Measurements from ENCODE around the gene ZFYVE28.

ZFYVE28 gene

DNA sequence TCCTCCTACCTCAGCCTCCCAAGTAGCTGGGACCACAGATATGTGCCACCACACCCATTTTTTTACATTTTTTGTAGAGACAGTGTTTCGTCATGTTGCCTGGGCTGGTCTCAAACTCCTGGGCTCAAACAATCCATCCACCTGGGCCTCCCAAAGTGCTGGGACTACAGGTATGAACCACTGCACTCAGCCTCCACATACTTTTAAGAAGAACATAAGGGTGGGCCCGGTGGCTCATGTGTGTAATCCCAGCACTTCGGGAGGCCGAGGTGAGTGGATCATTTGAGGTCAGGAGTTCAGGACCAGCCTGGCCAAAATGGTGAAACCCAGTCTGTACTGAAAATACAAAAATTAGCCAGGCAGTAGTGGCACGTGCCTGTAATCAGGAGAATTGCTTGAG, 105.1 kb downstream of the ZFYVE28 start:
- TF ChIP-seq GATA3 (IDR thresholded peaks at IDR 0.05; ENCODE audit: low read depth, low read length) = no peak
- no peak for TF ChIP-seq GATA2 (IDR thresholded peaks at IDR 0.05; ENCODE audit: low read depth, low read length)

DNA sequence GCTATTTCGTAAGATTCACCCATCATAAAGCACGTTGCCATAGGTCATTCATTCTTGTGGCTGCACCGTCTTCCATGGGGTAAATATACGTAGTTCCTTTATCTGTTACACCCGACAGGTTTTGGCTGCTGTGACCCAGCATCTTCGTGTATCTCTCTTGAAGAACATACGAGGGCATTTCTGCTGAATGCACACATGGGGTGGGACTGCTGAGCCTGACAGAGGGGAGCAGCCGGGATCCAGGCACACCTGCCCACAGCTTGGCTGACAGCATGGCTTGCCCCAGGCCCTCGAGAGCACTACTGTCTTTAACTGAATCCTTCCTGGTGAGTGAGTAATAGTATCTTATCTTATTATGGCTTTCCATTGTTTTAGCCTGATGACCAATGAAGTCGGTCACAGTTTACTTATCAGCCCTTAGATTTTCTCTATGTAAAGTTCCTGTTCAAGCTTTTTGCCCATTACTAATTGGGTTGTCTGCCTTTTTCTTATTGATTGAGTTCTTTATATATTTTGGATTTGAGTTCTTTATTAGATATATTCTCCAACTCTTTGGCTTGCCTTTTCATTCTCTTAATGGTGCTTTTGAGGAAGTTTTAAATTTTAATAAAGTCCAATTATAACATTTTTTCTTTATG, 111.6 kb downstream of the ZFYVE28 start:
- TF ChIP-seq GATA3 (IDR thresholded peaks at IDR 0.05; ENCODE audit: low read depth, low read length) (no peak), GATA2 (IDR thresholded peaks at IDR 0.05; ENCODE audit: low read depth, low read length) (no peak)

DNA sequence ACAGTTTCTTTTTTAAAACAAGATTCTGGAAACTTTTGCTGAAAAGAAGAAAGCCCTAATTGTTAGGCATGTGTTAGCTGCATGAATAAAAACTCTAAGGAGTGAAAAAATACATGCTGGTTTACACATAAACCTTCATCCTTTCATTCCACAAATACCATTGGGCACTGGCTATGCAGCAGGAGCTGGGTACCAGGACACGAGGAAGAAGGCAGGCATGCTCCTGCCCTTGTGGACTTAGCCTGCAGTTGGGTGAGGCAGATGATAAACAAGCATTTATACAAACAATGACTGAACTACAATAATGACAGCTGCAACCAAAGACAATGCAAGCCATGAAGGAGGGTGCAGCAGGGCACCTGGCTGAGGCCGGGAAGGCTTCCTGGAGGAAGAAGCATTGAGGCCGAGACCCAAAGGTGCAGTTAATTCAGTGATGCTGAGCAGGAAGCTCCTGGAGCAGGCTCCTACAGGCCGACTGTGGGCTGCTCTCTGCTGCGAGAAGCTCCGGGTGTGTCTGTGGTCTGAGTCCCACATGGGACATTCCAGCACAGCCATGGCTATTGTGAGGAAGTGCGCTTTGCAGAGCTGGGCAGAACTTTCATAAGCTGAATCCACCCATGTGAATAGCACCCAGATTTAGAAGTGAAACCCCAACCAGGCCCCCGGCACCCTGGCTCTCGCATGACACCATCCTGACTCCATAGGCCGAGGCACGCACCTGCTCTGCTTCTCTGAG, 112.5 kb downstream of the ZFYVE28 start:
- TF ChIP-seq GATA3 (IDR thresholded peaks at IDR 0.05; ENCODE audit: low read depth, low read length) = no peak
- no peak for TF ChIP-seq GATA2 (IDR thresholded peaks at IDR 0.05; ENCODE audit: low read depth, low read length)

DNA sequence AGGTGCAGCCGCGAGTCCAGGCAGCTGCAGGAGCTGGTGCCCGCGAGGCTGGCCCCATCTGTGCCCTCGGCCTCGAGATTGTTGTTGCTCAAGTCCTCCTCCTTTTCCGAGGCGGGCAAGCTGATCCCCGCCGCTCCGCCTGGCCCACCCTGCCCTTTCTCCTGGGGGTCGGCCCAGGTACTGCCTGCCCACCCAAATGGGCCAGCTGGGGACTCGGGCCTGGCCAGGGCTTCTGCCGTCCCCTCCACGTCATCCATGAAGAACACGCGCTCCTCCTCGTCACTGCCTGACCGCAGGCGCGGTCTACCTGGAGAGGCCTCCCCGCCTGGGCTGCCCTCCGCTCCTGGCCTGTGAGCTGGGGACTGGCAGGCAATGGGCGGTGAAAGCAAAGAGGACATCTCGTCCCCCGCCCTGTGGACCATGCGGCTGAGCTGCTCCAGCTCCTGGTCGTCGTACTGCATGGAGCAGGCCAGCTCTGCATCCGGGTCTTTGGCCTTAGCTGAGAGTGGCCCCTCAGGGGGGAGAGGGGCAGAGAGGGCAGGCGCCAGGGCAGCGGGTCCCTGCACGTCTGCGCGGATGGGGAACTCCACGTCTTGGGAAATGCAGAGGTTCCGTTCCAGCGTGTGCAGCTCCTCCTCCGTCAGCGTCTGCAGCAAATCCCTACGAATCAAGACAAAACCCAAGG, 113.4 kb downstream of the ZFYVE28 start:
- TF ChIP-seq GATA2 (IDR thresholded peaks at IDR 0.05; ENCODE audit: low read depth, low read length) = no peak
- TF ChIP-seq GATA3 (IDR thresholded peaks at IDR 0.05; ENCODE audit: low read depth, low read length) = no peak

DNA sequence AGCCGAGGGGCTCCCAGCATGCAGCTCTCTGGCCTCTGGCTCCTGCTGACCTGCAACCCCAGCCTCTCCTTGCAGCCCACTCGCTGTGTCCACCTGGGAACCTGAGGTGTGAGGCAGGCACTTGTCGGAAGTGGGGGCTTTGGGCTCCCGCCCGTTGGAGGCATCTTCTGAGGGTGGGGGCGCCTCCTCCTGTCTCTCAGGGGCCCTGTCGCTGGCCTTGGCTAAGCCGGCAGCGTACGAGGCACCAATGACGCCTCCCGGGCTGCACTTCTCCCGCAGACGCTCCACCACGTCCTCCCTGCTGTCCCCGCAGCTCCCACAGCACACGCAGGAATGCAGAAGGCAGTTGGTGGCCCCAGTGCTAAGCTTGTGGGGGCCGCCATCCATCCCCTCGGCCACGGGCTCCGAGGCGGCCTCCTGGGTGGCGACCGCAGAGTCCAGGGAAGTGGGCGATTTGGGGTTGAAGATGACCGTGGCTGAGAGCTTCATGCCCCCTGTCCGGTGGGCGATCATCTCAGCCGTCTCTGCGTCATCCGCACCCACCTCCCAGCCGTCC, 114.0 kb downstream of the ZFYVE28 start:
- TF ChIP-seq GATA3 (IDR thresholded peaks at IDR 0.05; ENCODE audit: low read depth, low read length) (no peak), GATA2 (IDR thresholded peaks at IDR 0.05; ENCODE audit: low read depth, low read length) (no peak)

DNA sequence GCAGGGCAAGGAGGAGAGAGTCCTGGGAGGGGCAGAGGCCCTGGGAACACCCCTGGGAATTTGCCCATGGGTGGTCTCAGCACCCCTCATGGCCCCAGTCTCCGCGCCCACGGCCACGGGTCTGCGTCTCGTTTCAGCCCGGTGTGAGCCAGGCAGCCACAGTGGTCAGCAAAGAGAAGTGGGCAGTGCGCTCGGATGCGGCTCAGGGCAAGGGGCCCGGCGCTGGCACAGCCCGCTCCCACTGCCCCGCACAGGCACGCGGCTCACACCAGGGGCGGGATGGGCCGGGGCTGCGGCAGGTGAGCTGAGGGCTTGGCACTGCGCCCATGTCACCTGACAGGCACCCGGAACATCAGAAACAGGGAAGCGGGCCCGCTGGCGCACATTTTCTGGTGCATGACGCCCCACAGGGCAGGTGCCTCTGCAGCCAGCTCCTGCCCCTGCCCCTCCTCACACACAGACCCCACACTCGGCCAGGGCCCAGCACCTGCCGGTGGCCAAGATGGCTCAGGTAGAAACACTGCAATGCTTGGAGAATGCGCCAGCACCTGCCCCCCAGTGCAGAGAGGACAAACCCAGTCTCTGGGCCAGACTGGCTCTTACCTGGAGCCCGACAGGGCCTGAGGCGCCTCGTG, 114.6 kb downstream of the ZFYVE28 start:
- TF ChIP-seq GATA3 (IDR thresholded peaks at IDR 0.05; ENCODE audit: low read depth, low read length) = no peak
- TF ChIP-seq GATA2 (IDR thresholded peaks at IDR 0.05; ENCODE audit: low read depth, low read length) = no peak

DNA sequence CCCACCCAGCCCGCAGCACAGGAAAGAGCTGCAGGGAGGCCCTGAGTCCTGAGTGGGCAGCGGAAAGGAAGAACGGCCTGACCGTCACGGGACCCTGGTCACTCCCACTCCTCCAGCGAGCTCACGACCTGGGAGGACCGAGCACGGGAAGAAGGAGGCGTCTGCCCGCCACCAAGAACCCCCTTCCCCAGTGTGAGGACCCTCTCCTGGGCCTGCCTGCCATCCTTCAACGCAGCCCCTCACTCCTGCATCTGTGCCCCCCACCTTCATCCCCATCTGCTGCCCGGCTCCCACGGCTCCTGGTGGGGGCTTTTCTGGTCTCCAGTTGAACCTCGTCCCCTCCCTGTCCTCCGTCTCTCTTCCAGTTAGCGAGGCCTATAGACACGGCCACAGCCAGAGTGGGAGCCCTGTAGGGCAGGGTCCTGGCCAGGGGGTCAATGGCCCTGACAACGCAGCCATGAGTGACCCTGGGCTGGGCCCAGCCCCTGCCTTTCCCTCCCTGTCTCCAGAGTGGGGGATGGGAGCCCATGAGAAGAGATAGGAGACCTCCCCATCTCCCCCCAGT, 115.2 kb downstream of the ZFYVE28 start:
- TF ChIP-seq GATA3 (IDR thresholded peaks at IDR 0.05; ENCODE audit: low read depth, low read length) (no peak), GATA2 (IDR thresholded peaks at IDR 0.05; ENCODE audit: low read depth, low read length) (no peak)

DNA sequence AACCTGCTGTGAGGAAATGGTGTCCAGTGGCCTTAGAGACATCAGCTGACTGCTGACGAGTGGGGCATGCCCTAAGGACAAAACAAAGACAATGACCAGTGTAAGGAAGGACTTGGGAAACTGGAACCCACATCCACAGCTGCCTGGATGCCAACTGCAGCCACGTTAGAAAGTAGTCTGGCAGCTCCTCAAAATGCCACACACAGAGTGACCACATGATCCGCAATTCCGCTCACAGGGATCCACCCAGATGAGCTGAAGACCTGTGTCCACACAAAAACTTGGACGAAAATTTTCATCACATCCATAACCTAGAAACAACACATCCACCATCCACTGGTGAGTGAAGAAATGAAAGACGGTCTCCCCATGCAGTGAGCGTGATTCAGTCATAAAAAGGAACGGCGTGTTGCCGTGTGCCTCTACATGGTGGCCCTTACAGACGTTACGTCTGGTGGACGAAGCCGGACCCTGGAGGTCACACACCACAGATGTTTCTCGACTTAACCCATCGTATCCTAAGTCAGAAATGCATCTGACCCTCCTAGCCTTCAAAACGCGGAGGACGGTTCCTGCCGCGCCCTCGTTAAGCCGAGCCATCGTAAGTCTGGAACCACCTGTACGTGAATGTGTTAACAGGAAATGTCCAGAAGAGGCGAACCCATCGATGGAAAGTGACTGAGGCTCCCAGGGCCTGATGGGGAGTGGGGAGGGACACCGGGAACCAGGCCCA, 115.9 kb downstream of the ZFYVE28 start:
- no peak for TF ChIP-seq GATA3 (IDR thresholded peaks at IDR 0.05; ENCODE audit: low read depth, low read length)
- no peak for TF ChIP-seq GATA2 (IDR thresholded peaks at IDR 0.05; ENCODE audit: low read depth, low read length)

DNA sequence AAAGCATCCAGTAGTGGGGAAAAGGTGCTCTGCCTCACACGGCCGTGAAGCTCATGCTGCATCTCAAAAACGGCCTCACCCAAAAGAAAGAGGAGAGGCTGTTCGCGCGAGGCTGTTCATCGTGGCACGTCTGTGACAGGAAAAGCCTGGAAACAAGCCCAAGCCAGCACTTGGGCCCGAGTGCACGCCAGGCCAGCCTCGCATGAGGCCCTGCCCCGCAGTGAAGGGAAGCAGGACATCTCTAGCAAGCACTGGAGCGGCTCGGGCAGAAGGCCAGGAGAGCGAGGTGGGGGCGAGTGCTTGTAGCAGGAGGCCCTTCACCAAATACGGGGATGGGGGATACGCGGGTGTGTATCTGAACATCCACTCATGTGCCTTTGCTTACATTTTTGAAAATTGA, 116.6 kb downstream of the ZFYVE28 start:
- TF ChIP-seq GATA2 (IDR thresholded peaks at IDR 0.05; ENCODE audit: low read depth, low read length) = no peak
- no peak for TF ChIP-seq GATA3 (IDR thresholded peaks at IDR 0.05; ENCODE audit: low read depth, low read length)

DNA sequence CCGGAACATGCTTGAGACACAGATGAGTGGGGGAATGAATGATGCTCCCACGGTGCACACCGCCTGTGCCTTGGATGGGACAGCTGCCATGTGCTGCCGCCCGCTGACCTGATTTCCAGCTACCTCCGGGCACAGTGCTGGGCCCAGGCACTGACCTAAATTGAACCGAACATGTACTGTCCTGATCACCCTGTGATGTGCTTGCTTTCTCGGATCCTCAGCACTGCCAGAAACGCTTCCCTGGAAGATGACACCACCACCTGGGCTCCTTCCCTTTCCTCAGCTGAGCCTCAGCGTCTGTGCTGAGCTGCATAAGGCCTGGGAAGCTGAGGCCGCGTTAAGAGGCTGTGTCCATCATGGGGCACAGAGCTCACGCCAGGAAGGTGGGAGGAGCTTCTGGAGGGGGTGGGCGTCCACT, 117.2 kb downstream of the ZFYVE28 start:
- TF ChIP-seq GATA3 (IDR thresholded peaks at IDR 0.05; ENCODE audit: low read depth, low read length) (no peak), GATA2 (IDR thresholded peaks at IDR 0.05; ENCODE audit: low read depth, low read length) (no peak)

DNA sequence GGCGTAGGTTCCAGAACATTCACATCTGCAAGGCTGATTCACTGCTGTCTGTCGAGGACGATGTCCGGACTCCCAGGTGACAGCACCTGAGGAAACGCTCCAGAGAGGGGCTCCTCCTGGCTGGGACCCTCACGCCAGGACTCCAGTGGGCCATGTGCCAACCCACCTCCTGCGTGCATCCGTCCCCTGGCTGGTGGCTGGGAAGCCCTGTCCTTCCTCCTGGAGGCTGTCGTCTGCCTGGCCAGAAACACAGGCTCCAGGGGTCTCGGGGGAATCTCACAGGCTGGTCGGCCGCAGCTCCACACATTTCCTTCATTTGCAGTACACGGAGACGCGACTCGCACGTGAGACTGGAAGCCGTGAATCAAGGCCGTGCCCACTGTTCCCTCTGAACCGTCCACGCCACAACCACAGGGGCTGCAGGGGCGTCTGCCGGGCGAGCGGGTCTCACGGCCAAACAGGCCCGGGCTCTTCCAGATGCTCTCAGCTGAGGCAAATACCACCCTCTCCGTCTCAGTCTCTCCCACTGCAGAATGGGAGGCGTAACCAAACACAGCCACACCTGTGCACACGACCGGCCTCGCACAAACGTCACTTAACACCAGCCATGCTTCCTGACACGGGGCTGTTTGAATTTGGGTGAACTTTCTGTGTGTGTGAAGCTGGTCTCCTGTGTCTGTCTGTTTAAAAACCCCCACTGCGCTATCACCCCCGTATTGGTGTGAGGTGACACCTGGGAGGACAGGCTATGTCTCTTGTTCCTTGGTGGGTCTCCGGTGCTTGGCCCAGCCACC, 117.8 kb downstream of the ZFYVE28 start:
- no peak for TF ChIP-seq GATA3 (IDR thresholded peaks at IDR 0.05; ENCODE audit: low read depth, low read length)
- no peak for TF ChIP-seq GATA2 (IDR thresholded peaks at IDR 0.05; ENCODE audit: low read depth, low read length)

DNA sequence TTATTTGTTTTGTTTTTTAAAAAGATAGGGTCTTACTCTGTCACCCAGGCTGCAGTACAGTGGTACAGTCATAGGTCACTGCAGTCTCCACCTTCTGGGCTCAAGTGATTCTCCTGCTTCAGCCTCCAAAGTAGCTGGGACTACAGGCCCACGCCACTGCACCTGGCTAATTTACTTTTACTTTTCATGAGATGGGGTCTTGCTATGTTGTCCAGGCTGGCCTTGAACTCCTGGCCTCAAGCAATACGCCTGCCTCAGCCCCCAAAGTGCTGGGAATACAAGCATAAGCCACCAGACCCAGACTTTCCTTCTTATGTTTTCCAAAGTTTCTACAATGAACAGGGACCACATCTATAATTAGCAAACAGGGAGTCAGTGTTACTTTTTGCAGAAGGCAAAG, 118.7 kb downstream of the ZFYVE28 start:
- TF ChIP-seq GATA3 (IDR thresholded peaks at IDR 0.05; ENCODE audit: low read depth, low read length) (no peak), GATA2 (IDR thresholded peaks at IDR 0.05; ENCODE audit: low read depth, low read length) (no peak)

Measured in SH-SY5Y (cell line).